Activated CD4-positive, alpha-beta T cell treated with anti-CD3 and anti-CD28 coated beads, Interleukin-2, amount 10 ng/mL, durations not matched to agents 24 days and 14 days (primary cell): ENCODE measurements around the gene RTF1. TPM values are rescaled to one million over a fixed set of nuclear protein-coding genes. Genes with fewer than 3 reads are reported as not detected.

ENCODE experiments used
- DNase-seq: peaks from one replicate; pipeline ENCODE4 v3.0.0; 2022
- H3K27ac Mint-ChIP-seq: one replicate; pipeline ENCODE4 v1.8.0; 2022; ENCODE audit warnings: mild to moderate bottlenecking, mixed read lengths
- H3K27me3 Mint-ChIP-seq: one replicate; pipeline ENCODE4 v1.8.0; 2022; ENCODE audit warnings: mixed read lengths
- H3K36me3 Mint-ChIP-seq: one replicate; pipeline ENCODE4 v1.8.0; 2022; ENCODE audit warnings: low read depth, mild to moderate bottlenecking, mixed read lengths
- H3K4me1 Mint-ChIP-seq: one replicate; pipeline ENCODE4 v1.8.0; 2021; ENCODE audit warnings: mixed read lengths
- H3K4me3 Mint-ChIP-seq: one replicate; pipeline ENCODE4 v1.8.0; 2022; ENCODE audit warnings: mild to moderate bottlenecking, moderate library complexity, mixed read lengths
- H3K9me3 Mint-ChIP-seq: one replicate; pipeline ENCODE4 v1.8.0; 2021; ENCODE audit warnings: mixed read lengths
- intact Hi-C: fragments of 100-400 bp; cut with micrococcal nuclease; formaldehyde crosslinking; loops from one replicate; pipeline ENCODE4 v1.15.1; 2023
- total RNA-seq: library from RNA; stranded (reverse); gene quantifications from 2 replicates; pipeline ENCODE4 v1.2.3, GENCODE V29; 2022

The RTF1 gene
- total RNA-seq, 1 donor from 2014 or later, result 38.1 TPM

GRCh38 chr15:41510728-41511127 is 93.8 kb downstream of the RTF1 start:
- peaks cover 56% of the 10 kb centered on the region for H3K27me3 Mint-ChIP-seq
- DNase-seq, result no peak
- intact Hi-C loops, result no loop called here
- H3K9me3 Mint-ChIP-seq, result no peaks in the 10 kb centered on the region
- peaks cover 2% of the 10 kb centered on the region for H3K36me3 Mint-ChIP-seq
- no peak overlapping the region for H3K4me3 Mint-ChIP-seq
- H3K27ac Mint-ChIP-seq, result no peak overlapping the region
- H3K4me1 Mint-ChIP-seq, result peaks cover 20% of the 10 kb centered on the region

GRCh38 chr15:41511331-41511898 is 94.5 kb downstream of the RTF1 start:
- Mint-ChIP-seq H3K4me3 (no peak overlapping the region), H3K9me3 (no peaks in the 10 kb centered on the region), H3K27me3 (peaks cover 53% of the 10 kb centered on the region), H3K4me1 (peaks cover 20% of the 10 kb centered on the region), H3K27ac (no peak overlapping the region), H3K36me3 (peaks cover 4% of the 10 kb centered on the region)
- no peak for DNase-seq
- intact Hi-C loops, result no loop called here

DNA sequence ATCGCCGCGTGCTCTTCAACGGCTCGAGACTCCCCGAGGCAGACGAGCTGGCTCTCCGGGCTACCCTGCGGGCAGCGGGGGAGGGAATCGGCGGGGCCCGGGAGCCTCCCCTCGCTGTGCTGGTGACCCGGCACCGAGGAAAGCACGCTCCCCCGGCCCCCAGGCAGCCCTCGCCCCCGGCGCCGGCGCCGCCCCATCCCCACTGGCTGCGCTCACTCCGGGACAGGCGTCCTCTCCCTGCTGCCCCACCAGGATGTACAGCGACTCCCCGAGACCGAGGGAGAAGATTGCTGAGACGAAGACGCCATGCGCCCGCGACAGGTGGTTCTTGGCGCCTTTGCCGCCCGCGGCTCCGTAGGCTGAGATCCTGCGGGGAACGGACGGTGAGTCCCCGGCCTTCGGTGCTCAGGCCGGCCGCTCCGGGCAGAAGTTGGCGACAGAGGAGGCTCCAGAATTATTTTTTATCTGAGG is 95.0 kb downstream of the RTF1 start:
- Mint-ChIP-seq H3K9me3 (no peaks in the 10 kb centered on the region), H3K4me1 (peaks cover 20% of the 10 kb centered on the region), H3K27ac (peak overlapping the region; percentile 41), H3K27me3 (peaks cover 50% of the 10 kb centered on the region), H3K4me3 (peak overlapping the region; percentile 77), H3K36me3 (peaks cover 9% of the 10 kb centered on the region)
- intact Hi-C loops, result no loop called here
- peak; percentile 76 for DNase-seq

DNA sequence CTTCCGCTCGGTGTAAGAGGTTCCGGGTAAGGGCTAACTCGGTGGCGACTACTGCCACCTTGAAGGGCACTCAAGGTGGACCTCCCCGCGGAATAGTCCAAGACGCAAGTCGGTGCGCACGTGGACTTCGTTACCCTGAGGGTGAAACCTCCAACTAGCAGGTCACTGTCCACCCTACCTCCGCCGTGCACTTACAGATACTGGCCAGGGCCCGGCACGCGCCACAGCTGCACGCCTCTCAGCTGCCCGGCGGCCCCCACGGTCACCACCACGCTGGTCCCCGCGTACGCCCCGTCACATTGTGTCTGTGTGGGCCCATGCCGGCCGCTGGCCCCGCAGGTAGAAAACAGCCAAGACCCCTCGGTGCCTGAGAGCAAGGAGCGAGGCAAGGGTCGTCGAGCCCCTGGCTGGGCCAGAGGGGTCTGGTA is 95.6 kb downstream of the RTF1 start:
- DNase-seq, result no peak
- Mint-ChIP-seq H3K4me1 (peaks cover 20% of the 10 kb centered on the region), H3K4me3 (peak overlapping the region; percentile 77), H3K27ac (no peak overlapping the region), H3K36me3 (peaks cover 10% of the 10 kb centered on the region), H3K27me3 (peaks cover 47% of the 10 kb centered on the region), H3K9me3 (no peaks in the 10 kb centered on the region)
- intact Hi-C loops, result no loop called here

GRCh38 chr15:41512940-41513505 is 96.1 kb downstream of the RTF1 start:
- H3K27ac Mint-ChIP-seq, result no peak overlapping the region
- H3K36me3 Mint-ChIP-seq, result peaks cover 14% of the 10 kb centered on the region
- intact Hi-C loops, result loop anchor here (1.0 kb wide), 1 partner anchor 11 kb away; no protein-coding TSS in a partner anchor
- peaks cover 42% of the 10 kb centered on the region for H3K27me3 Mint-ChIP-seq
- peak overlapping the region; percentile 77 for H3K4me3 Mint-ChIP-seq
- H3K9me3 Mint-ChIP-seq, result no peaks in the 10 kb centered on the region
- DNase-seq, result peak; percentile 79
- peaks cover 20% of the 10 kb centered on the region for H3K4me1 Mint-ChIP-seq

DNA sequence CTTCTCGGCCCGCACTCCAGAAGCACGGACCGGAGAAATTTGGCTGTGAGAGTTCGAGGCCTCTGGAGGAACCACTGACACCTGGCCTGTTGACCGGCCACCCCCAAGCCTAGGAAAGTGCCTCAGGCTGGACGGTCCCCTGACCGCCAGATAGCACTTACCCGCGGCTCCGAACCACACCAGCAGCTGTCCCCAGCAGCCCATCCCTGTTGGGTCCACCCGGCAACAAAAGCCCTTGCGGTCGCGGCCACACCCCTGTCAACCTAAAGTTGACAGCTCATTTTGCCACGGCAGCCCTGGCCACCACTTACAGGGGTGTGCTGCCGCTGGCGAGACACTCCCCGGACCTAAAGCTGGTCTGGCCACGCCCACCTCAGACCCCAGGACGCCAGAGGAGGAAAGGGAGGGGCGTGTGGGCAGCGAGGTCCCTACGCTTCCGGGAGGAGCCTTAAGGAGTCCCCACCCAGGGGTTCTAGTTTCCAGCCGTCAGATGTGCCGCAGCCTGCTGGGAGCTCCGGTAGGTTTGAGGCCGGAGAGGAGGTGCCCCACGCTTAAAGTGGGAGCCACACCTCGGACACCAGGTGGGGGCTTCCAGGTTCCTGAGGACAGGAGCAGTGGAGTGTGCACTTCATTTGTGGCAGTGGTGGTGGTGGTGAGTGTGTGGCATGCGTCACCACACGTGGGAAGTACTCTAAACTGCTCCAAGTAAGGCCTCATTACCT is 96.8 kb downstream of the RTF1 start, which contains the start of gene LTK:
LTK (minus strand) TSS at position 322 of the 722 bp plus-strand sequence; CDS start at position 204, 118 bp downstream.
- H3K4me3 Mint-ChIP-seq, result peak within 1 kb of the TSS; percentile 77
- H3K9me3 Mint-ChIP-seq, result no peaks in the 10 kb centered on the region
- peak; percentile 69 for DNase-seq
- peaks cover 15% of the 10 kb centered on the region for H3K36me3 Mint-ChIP-seq
- H3K4me1 Mint-ChIP-seq, result peaks cover 20% of the 10 kb centered on the region
- H3K27me3 Mint-ChIP-seq, result peaks cover 40% of the 10 kb centered on the region
- intact Hi-C loops, result loop anchor here (1.0 kb wide), 1 partner anchor 11 kb away; no protein-coding TSS in a partner anchor
- H3K27ac Mint-ChIP-seq, result no peak within 1 kb of the TSS

- intact Hi-C loops, result no loop called here
- Mint-ChIP-seq H3K27me3 (peaks cover 11% of the 10 kb centered on the region), H3K4me3 (no peak overlapping the region), H3K9me3 (no peaks in the 10 kb centered on the region), H3K4me1 (peaks cover 11% of the 10 kb centered on the region), H3K27ac (no peak overlapping the region), H3K36me3 (peaks cover 28% of the 10 kb centered on the region)
- DNase-seq, result no peak
Measured at GRCh38 chr15:41517895-41518449, 101.1 kb downstream of the RTF1 start.

DNA sequence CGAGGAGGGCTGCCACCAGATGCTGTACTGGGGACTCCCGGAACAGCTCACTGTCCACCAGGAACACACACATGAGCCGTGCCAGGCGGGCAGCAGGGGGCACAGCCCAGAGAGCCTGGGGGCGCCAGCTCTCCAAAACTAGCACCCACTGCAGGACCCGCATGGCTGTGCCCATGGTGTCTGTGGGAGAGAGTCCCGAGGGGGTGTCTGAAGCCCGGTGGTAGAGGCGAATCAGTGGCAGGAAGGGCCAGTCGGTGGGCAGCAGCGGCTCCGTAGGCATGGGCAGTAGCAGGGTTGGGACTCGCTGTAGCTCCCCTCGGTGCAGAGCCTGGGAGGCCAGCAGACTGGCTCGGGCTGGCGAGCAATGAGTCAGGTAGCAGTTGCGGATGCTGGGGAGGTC is 103.7 kb downstream of the RTF1 start:
- peaks cover 31% of the 10 kb centered on the region for H3K36me3 Mint-ChIP-seq
- no peak for DNase-seq
- H3K4me1 Mint-ChIP-seq, result no peaks in the 10 kb centered on the region
- H3K27me3 Mint-ChIP-seq, result no peaks in the 10 kb centered on the region
- intact Hi-C loops, result no loop called here
- H3K4me3 Mint-ChIP-seq, result no peak overlapping the region
- H3K9me3 Mint-ChIP-seq, result no peaks in the 10 kb centered on the region
- no peak overlapping the region for H3K27ac Mint-ChIP-seq

GRCh38 chr15:41521614-41522013 is 104.7 kb downstream of the RTF1 start:
- H3K4me3 Mint-ChIP-seq, result no peak overlapping the region
- no peaks in the 10 kb centered on the region for H3K9me3 Mint-ChIP-seq
- intact Hi-C loops, result no loop called here
- peaks cover 32% of the 10 kb centered on the region for H3K36me3 Mint-ChIP-seq
- H3K27me3 Mint-ChIP-seq, result no peaks in the 10 kb centered on the region
- H3K4me1 Mint-ChIP-seq, result no peaks in the 10 kb centered on the region
- DNase-seq, result no peak
- no peak overlapping the region for H3K27ac Mint-ChIP-seq

- H3K27me3 Mint-ChIP-seq, result no peaks in the 10 kb centered on the region
- peaks cover 34% of the 10 kb centered on the region for H3K36me3 Mint-ChIP-seq
- no peaks in the 10 kb centered on the region for H3K9me3 Mint-ChIP-seq
- no peak overlapping the region for H3K4me3 Mint-ChIP-seq
- no peak for DNase-seq
- H3K4me1 Mint-ChIP-seq, result no peaks in the 10 kb centered on the region
- intact Hi-C loops, result no loop called here
- no peak overlapping the region for H3K27ac Mint-ChIP-seq
Measured at GRCh38 chr15:41523097-41523496, 106.2 kb downstream of the RTF1 start.

- Mint-ChIP-seq H3K4me3 (no peak overlapping the region), H3K27ac (no peak overlapping the region), H3K36me3 (peaks cover 48% of the 10 kb centered on the region), H3K4me1 (no peaks in the 10 kb centered on the region), H3K9me3 (no peaks in the 10 kb centered on the region), H3K27me3 (no peaks in the 10 kb centered on the region)
- no peak for DNase-seq
- intact Hi-C loops, result no loop called here
Measured at GRCh38 chr15:41530363-41530956, 113.6 kb downstream of the RTF1 start.
